Ascending aorta (tissue), 2 donors: ENCODE data around the gene TRIM14. TPM values are rescaled to one million over a fixed set of nuclear protein-coding genes. Genes with fewer than 3 reads are reported as not detected.

Experiments used
- DNase-seq, 2 donors: peaks; one replicate each; pipeline ENCODE4 v3.0.0-alpha.2; 2019; ENCODE audit warnings: low spot score in 2 of 2
- H3K27ac ChIP-seq, 2 donors: fragments of 200-600 bp; sonication (generic); one replicate each; pipeline ENCODE4 v1.5.1; 2016 to 2017; ENCODE audit warnings: mild to moderate bottlenecking in 1 of 2
- H3K27me3 ChIP-seq: fragments of 200-600 bp; sonication (generic); one replicate; pipeline ENCODE4 v1.5.1; 2017
- H3K36me3 ChIP-seq, 2 donors: fragments of 200-600 bp; sonication (generic); one replicate each; pipeline ENCODE4 v1.5.1; 2016
- H3K4me1 ChIP-seq, 2 donors: fragments of 200-600 bp; sonication (generic); one replicate each; pipeline ENCODE4 v1.5.1; 2016 to 2017; ENCODE audit warnings: mild to moderate bottlenecking in 1 of 2
- H3K4me3 ChIP-seq, 2 donors: fragments of 200-600 bp; sonication (generic); one replicate each; pipeline ENCODE4 v1.5.1; 2016 to 2017; ENCODE audit warnings: mild to moderate bottlenecking in 1 of 2
- H3K9me3 ChIP-seq, 2 donors: fragments of 200-600 bp; sonication (generic); one replicate each; pipeline ENCODE4 v1.5.1; 2016
- intact Hi-C: fragments of 100-400 bp; cut with DNase I; formaldehyde crosslinking; loops from one replicate; pipeline ENCODE4 v1.15.1; 2023
- total RNA-seq: library from RNA; depleted of rRNA; stranded (reverse); fragments of >200 nt; gene quantifications from one replicate; pipeline ENCODE4 v1.1.0, GENCODE V29; 2016
- TF ChIP-seq, protein P1 (sequence below), 3 experiments: fragments of 200-600 bp in 2 of 3; fragments of 450-650 bp in 1 of 3; sonication (generic) in 2 of 3; IDR thresholded peaks; one replicate each; pipeline ENCODE4 v1.5.1; 2016 to 2019; ENCODE audit warnings: antibody characterized with exemption in 3 of 3, mild to moderate bottlenecking in 1 of 3, moderate library complexity in 1 of 3

The TRIM14 gene
- total RNA-seq, 1 donor from 2014 or later, result 16.1 TPM

DNA sequence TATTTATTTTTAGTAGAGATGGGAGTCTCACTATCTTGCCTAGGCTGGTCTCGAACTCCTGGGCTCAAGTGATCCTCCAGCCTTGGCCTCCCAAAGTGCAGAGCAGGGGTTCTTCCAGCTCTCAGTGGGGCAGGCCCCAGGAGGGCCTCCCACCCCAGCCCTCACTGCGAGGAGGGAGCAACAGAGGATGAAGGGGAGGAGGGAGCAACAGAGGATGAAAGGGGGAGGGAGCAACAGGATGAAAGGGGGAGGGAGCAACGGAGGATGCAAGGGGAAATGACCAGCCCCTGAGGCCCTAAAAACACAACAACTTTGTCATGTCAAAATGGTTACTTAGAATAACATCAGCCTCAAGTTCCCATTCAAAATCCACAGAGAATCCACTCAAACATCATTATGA, 10.0 kb downstream of the TRIM14 start:
- TF ChIP-seq, protein P1, sequence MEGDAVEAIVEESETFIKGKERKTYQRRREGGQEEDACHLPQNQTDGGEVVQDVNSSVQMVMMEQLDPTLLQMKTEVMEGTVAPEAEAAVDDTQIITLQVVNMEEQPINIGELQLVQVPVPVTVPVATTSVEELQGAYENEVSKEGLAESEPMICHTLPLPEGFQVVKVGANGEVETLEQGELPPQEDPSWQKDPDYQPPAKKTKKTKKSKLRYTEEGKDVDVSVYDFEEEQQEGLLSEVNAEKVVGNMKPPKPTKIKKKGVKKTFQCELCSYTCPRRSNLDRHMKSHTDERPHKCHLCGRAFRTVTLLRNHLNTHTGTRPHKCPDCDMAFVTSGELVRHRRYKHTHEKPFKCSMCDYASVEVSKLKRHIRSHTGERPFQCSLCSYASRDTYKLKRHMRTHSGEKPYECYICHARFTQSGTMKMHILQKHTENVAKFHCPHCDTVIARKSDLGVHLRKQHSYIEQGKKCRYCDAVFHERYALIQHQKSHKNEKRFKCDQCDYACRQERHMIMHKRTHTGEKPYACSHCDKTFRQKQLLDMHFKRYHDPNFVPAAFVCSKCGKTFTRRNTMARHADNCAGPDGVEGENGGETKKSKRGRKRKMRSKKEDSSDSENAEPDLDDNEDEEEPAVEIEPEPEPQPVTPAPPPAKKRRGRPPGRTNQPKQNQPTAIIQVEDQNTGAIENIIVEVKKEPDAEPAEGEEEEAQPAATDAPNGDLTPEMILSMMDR (IDR thresholded peaks at IDR 0.05), result no peak
- no peak for DNase-seq
- no peaks in the 10 kb centered on the region for H3K4me1 ChIP-seq

DNA sequence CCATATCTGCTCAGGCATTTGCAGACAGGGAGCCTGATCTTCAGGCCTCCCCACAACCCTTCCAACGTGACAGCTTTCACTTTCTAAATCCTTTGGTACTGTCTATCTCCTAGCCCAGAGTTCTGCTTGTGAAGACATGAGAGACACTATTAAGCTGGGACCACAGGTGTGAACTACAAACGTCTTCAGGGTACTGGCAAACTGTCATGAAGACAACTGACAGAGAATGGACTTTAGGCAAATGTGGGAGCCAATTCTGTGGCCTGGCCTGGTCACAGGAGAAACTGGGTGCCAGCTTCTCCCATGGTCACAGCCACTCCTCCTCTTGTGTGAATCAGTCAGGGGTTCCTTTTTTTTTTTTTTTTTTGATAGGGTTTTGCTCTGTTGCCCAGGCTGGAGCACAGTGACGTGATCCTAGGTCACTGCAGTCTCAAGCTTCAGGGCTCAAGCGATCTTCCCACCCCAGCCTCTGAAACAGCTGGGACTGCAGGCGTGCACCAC, 10.4 kb downstream of the TRIM14 start:
- Histone ChIP-seq H3K4me1 (no peaks in the 10 kb centered on the region), H3K9me3 (no peaks in the 10 kb centered on the region), H3K27ac (no peak overlapping the region), H3K4me3 (no peak overlapping the region), H3K36me3 (no peaks in the 10 kb centered on the region), H3K27me3 (no peaks in the 10 kb centered on the region)
- TF ChIP-seq, protein P1 (IDR thresholded peaks at IDR 0.05), result no peak
- intact Hi-C loops, result no loop called here
- DNase-seq, result peak in 1 of 2 donors; percentile 56

More for the DNA sequence above, 10.0 kb downstream of the TRIM14 start:
- Histone ChIP-seq H3K36me3 (no peaks in the 10 kb centered on the region), H3K27ac (no peak overlapping the region), H3K27me3 (no peaks in the 10 kb centered on the region), H3K9me3 (no peaks in the 10 kb centered on the region), H3K4me3 (no peak overlapping the region)
- intact Hi-C loops, result no loop called here

DNA sequence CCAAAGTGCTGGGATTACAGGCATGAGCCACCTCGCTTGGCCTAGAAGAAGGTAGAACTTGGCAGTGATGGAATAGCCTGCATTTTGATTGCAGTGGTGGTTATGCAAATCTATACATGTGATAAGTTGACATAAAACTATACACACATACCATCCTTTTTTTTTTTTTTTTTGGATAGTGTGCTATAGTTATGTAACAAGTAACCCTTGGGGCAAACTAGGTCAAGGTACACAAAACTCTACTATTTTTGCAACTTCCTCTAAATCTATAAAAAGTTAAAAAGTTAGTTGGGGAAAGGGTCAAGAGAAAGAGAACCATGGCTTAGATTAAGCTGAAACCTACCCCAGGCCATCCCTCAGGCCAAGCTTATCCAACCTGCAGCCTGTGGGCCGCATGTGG, 11.1 kb downstream of the TRIM14 start:
- Histone ChIP-seq H3K36me3 (no peaks in the 10 kb centered on the region), H3K4me3 (no peak overlapping the region), H3K9me3 (no peaks in the 10 kb centered on the region), H3K27ac (no peak overlapping the region), H3K27me3 (no peaks in the 10 kb centered on the region), H3K4me1 (no peaks in the 10 kb centered on the region)
- intact Hi-C loops, result no loop called here
- DNase-seq, result no peak
- TF ChIP-seq, protein P1 (IDR thresholded peaks at IDR 0.05), result no peak

DNA sequence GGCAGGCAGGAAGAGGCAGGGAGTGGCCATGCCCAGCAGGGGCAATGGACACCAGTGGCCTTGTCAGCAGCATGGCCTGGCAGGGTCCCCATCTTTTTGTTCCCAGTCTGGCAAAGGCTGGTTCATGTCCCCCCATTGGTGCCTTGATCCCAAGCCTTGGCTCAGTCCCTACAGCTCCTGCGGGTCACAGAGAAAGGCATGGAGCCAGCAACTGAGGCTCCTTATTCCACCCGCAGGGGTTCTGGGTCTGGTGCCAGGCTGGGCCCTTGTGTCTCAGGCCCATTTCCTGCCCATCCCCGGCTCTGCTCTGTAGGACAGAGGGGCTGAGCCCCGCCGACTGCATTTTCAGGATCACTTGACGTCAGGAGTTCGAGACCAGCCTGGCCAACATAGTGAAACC, 14.0 kb downstream of the TRIM14 start:
- intact Hi-C loops, result no loop called here
- no peaks in the 10 kb centered on the region for H3K36me3 ChIP-seq
- no peaks in the 10 kb centered on the region for H3K9me3 ChIP-seq
- H3K4me3 ChIP-seq, result no peak overlapping the region
- TF ChIP-seq, protein P1 (IDR thresholded peaks at IDR 0.05), result no peak
- peak in 1 of 2 donors; percentile 60 for DNase-seq
- H3K27ac ChIP-seq, result no peak overlapping the region
- no peaks in the 10 kb centered on the region for H3K4me1 ChIP-seq
- H3K27me3 ChIP-seq, result no peaks in the 10 kb centered on the region

DNA sequence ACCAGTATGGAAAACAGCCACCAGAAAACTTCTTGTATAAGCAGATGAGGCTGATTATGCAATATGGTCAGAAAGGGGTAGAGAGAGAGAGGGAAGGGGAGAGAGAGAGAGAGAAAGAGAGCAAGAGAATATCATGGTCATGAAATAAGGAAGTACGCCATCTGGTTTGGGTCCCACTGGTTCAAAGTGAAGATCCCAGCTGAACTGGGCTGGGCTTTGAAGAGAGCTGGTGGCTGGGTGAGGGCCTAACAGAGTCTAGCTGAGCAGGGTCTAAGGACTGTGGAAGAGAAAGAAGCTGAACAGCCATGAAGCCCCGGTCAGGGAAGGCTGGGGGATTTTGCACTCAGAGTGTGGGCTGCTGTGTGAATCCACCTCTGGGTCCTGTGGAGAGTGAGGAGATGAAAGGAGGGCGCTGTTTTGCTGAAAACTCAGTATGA, 14.6 kb downstream of the TRIM14 start:
- no peaks in the 10 kb centered on the region for H3K9me3 ChIP-seq
- TF ChIP-seq, protein P1 (IDR thresholded peaks at IDR 0.05), result no peak
- no peak overlapping the region for H3K27ac ChIP-seq
- H3K27me3 ChIP-seq, result no peaks in the 10 kb centered on the region
- no peaks in the 10 kb centered on the region for H3K4me1 ChIP-seq
- no peaks in the 10 kb centered on the region for H3K36me3 ChIP-seq
- no peak overlapping the region for H3K4me3 ChIP-seq
- peak in 1 of 2 donors; percentile 61 for DNase-seq
- intact Hi-C loops, result no loop called here

DNA sequence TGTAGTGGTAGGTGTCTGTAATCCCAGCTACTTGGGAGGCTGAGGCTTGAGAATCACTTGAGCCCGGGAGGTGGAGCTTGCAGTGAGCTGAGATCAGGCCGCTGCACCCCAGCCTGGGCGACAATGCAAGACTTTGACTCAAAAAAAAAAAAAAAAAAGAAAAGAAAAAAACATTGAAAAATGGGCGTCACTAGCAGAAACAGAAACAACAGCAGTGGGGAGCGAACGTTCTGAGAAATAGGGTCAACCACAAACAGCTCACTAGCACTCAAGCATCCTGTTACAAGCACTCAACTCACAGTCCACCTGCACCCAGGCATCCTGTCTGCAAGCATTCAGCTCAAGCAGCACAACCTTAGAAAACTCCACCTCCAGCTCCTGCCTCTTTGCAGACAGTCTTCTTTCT, 17.2 kb downstream of the TRIM14 start:
- H3K36me3 ChIP-seq, result no peaks in the 10 kb centered on the region
- TF ChIP-seq, protein P1 (IDR thresholded peaks at IDR 0.05), result no peak
- no peak for DNase-seq
- intact Hi-C loops, result no loop called here
- H3K27me3 ChIP-seq, result no peaks in the 10 kb centered on the region
- H3K27ac ChIP-seq, result no peak overlapping the region
- H3K9me3 ChIP-seq, result no peaks in the 10 kb centered on the region
- H3K4me1 ChIP-seq, result no peaks in the 10 kb centered on the region
- no peak overlapping the region for H3K4me3 ChIP-seq
